HFF-Myc (cell line): ENCODE results near the gene ERICH4.

Experiments used
- DNase-seq: peaks from one replicate; pipeline ENCODE4 v3.0.0-alpha.2; 2011; ENCODE audit warnings: low read depth; ENCODE audit errors: extremely low read depth
- H3K4me3 ChIP-seq: replicated peaks from 2 replicates; pipeline ENCODE4 v1.5.1; 2011; ENCODE audit warnings: low read depth, mild to moderate bottlenecking, control low read depth, low read length
- TF ChIP-seq, protein P1 (sequence below): IDR thresholded peaks from 2 replicates; pipeline ENCODE4 v1.5.1; 2012; ENCODE audit warnings: mild to moderate bottlenecking, low read depth, low read length, control low read depth; ENCODE audit errors: missing control alignments

Gene ERICH4

DNA sequence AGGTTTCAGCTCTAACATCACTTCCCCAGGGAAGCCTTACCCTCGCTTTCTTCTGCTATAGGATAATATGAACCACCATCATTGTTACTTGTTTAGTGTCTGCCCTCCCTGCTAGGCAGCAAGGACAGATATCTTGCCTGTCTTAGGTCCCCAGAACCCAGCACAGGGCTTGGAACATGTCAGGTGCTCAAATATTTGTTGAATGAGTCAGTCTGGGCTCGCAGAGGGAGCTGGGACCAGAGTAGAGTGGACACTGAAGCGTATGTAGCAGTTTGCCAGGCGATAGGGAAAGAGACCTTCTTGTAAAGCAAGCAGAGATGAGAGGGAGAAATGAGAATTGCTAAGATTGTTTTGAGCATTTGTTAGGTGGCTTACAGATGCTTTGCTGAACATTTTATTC is 33.7 kb upstream of the ERICH4 start:
- no peak overlapping the region for H3K4me3 ChIP-seq
- peak; percentile 12 for DNase-seq
- TF ChIP-seq, protein P1, sequence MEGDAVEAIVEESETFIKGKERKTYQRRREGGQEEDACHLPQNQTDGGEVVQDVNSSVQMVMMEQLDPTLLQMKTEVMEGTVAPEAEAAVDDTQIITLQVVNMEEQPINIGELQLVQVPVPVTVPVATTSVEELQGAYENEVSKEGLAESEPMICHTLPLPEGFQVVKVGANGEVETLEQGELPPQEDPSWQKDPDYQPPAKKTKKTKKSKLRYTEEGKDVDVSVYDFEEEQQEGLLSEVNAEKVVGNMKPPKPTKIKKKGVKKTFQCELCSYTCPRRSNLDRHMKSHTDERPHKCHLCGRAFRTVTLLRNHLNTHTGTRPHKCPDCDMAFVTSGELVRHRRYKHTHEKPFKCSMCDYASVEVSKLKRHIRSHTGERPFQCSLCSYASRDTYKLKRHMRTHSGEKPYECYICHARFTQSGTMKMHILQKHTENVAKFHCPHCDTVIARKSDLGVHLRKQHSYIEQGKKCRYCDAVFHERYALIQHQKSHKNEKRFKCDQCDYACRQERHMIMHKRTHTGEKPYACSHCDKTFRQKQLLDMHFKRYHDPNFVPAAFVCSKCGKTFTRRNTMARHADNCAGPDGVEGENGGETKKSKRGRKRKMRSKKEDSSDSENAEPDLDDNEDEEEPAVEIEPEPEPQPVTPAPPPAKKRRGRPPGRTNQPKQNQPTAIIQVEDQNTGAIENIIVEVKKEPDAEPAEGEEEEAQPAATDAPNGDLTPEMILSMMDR, result no peak

DNA sequence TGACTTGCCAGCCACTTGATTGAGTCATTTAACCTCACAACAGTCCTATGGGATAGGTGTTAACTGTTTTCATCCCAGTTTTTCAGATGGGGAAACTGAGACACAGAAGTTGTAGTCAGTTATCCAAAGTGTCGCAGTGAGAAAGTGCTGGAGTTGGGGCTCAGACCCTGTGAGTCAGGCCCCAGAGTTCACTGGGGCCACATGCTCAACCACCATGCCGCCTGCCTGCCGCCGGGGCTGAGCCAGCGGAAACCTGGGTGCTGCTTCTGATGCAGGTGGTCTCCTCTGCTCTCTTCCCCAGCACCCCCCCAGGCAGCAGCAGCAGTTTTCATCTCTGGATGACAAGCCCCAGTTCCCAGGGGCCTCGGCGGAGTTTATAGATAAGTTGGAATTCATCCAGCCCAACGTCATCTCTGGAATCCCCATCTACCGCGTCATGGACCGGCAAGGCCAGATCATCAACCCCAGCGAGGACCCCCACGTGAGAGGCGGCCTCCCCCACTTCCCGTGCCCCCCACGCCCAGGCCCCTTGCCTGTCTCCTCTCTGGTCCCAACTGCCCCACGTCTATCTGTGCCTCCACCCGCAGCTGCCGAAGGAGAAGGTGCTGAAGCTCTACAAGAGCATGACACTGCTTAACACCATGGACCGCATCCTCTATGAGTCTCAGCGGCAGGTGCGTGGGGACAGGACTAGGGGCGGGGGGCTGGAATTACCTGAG is 32.5 kb upstream of the ERICH4 start:
- TF ChIP-seq, protein P1, result no peak
- H3K4me3 ChIP-seq, result no peak overlapping the region
- DNase-seq, result no peak

DNA sequence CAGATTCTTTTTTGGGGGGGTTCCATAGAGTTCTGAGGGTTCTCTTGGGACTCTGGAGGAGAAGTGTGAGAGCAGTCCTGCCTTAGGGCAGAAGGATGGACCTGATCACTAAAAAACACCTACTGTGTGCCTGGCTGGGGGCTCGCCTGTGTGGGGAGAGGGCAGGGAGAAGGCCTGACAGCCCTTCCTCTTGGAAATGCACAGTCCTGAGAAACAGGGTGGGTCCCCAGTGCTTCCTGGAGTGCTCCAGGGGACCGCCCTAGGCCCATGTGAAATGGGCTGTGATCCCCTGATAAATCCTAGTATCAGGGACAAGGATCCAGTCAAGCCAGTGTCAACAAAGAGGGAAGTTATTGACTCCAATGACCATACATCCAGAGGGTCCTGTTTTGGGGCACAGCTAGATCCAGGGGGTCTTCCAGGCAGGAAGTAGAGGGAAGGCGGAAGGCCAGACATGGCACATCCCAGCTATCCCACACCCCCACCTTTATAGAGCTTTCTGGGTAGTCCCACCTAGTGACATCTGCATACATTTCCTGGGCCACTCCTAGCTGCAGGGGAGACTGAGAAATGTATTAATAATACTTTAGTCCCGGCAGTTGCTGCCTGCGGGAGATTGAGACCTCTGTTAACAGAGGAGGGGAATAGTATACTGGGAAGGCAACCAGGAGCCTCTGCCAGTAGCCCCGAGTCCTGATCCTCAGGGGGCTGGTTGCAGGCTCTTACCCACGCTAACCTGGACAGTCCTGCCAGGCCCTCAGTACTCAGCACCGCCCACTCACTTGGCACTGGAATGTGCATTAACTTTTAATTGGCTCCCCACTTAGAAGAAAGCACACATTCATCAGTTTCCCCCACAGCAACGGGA is 31.6 kb upstream of the ERICH4 start:
- no peak overlapping the region for H3K4me3 ChIP-seq
- TF ChIP-seq, protein P1, result no peak
- no peak for DNase-seq

DNA sequence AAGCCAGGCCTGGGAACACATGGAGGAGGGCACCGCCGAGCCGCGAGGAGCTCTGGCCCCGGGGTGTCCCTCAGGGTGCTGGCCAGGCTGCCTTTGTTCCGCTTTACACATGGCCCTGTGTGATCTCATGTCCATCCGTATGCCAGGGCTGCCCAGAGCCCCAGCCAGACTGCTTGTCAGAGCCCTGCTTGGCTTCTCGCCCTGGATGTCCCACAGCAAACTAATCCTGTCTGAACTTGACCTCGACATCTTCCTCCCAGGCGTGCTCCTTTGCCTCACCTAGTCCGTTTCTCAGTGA is 31.0 kb upstream of the ERICH4 start:
- no peak overlapping the region for H3K4me3 ChIP-seq
- TF ChIP-seq, protein P1, result no peak
- no peak for DNase-seq

DNA sequence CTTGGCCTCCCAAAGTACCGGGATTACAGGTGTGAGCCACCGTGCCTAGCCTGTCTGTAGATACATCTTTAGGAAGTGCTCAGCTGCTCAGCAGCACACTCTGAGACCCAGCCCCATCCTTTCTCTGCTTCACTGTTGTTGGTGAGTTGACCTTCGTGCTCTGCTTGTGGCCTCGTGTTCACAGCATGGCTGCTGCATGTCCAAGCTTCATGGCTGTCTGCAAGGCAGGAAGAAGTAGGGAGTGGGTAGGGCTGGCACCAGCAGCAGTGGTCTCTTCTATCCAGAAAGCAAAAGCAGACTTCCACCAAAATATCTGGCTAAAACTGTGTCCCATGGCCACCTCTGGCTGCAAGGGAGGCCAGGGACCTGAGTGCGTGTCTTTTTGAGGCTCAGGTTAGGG is 30.0 kb upstream of the ERICH4 start:
- H3K4me3 ChIP-seq, result no peak overlapping the region
- no peak for DNase-seq
- TF ChIP-seq, protein P1, result no peak

DNA sequence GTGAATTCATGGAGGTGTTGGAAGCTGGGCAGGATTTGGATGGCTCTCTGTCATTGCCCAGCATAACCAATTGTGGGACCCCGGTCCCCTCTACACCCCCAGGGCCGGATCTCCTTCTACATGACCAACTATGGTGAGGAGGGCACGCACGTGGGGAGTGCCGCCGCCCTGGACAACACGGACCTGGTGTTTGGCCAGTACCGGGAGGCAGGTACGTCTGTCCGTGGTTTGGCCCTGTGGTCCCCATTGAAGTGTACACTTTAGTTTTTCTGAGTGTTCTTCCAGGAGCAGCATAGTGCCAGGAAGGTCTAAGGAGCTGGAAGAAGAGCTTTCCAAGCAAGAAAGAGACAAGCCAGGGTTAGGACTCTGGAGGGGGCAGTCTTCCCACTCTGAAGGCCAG is 29.0 kb upstream of the ERICH4 start:
- no peak overlapping the region for H3K4me3 ChIP-seq
- DNase-seq, result no peak
- TF ChIP-seq, protein P1, result no peak
